Esophagus muscularis mucosa (tissue), 3 donors: ENCODE measurements around the gene ZNF398.

Experiments
- POLR2A ChIP-seq: fragments of 450-650 bp; IDR thresholded peaks from one replicate; pipeline ENCODE4 v1.6.1; 2017; ENCODE audit warnings: antibody characterized with exemption, moderate library complexity, mild to moderate bottlenecking, low read depth
- POLR2AphosphoS5 ChIP-seq, 2 donors: sonication (generic); formaldehyde crosslinking; IDR thresholded peaks; one replicate each; pipeline ENCODE4 v1.6.1; 2017; ENCODE audit warnings: antibody characterized with exemption in 2 of 2
- TF ChIP-seq, protein P1 (sequence below), 3 experiments: fragments of 200-600 bp in 2 of 3; fragments of 450-650 bp in 1 of 3; sonication (generic) in 2 of 3; IDR thresholded peaks; one replicate each; pipeline ENCODE4 v1.5.1; 2017 to 2019; ENCODE audit warnings: antibody characterized with exemption in 3 of 3, mild to moderate bottlenecking in 2 of 3, moderate library complexity in 1 of 3

DNA sequence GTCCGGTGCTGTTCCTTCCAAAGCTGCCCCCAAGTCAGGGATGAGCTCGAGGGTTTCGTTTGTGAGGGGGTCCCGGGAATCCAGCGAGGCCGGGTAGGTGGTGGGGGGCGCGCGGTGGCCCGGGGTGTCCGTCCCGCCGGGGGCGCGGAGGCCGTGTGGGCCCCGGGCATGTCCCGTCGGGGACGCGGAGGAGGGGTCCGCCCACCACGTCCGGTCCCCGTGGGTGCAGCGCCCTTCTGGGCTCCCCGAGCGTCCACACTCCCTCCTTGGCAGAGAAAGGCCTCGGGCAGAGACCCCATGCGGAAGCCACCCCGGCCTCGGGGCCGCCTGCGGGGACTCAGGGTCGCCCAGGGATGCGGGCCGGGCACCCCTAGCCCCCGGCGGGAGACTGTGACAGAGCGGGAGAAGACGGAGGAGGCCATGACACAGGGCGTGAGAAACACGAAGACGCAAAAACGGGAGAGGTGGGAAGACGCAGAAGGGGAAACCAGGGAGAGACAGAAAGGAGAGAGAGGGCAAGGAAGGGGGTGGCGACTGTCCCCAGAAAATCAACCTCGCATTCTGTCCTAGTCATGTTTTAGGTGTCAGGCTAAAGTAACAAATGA is 20.5 kb upstream of the ZNF398 start:
- TF ChIP-seq, protein P1, sequence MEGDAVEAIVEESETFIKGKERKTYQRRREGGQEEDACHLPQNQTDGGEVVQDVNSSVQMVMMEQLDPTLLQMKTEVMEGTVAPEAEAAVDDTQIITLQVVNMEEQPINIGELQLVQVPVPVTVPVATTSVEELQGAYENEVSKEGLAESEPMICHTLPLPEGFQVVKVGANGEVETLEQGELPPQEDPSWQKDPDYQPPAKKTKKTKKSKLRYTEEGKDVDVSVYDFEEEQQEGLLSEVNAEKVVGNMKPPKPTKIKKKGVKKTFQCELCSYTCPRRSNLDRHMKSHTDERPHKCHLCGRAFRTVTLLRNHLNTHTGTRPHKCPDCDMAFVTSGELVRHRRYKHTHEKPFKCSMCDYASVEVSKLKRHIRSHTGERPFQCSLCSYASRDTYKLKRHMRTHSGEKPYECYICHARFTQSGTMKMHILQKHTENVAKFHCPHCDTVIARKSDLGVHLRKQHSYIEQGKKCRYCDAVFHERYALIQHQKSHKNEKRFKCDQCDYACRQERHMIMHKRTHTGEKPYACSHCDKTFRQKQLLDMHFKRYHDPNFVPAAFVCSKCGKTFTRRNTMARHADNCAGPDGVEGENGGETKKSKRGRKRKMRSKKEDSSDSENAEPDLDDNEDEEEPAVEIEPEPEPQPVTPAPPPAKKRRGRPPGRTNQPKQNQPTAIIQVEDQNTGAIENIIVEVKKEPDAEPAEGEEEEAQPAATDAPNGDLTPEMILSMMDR (IDR thresholded peaks at IDR 0.05) = no peak
- no peak for TF ChIP-seq POLR2AphosphoS5 (IDR thresholded peaks at IDR 0.05)
- TF ChIP-seq POLR2A = no peak
